Measurements from ENCODE around the gene KLK3.

Gene KLK3

GRCh38 chr19:50831026-50831396 is 23.7 kb upstream of the KLK3 start:
- no peak for DNase-seq (ENCODE audit: low spot score)

GRCh38 chr19:50832666-50833065 is 22.0 kb upstream of the KLK3 start:
- no peak for DNase-seq (ENCODE audit: low spot score)

- no peak for DNase-seq (ENCODE audit: low spot score)
Measured at GRCh38 chr19:50833117-50833801, 21.5 kb upstream of the KLK3 start, which contains the start of gene KLK15. KLK15 (minus strand) TSS chr19:50833574; CDS start chr19:50831492, 2,082 bp downstream.

- no peak for DNase-seq (ENCODE audit: low spot score)
Measured at GRCh38 chr19:50833802-50834167, 20.9 kb upstream of the KLK3 start.

- DNase-seq (ENCODE audit: low spot score), result no peak
Measured at GRCh38 chr19:50835103-50835784, 19.5 kb upstream of the KLK3 start.

GRCh38 chr19:50835785-50836542 is 18.8 kb upstream of the KLK3 start:
- peak; percentile 6 for DNase-seq (ENCODE audit: low spot score)

- DNase-seq (ENCODE audit: low spot score), result no peak
Measured at GRCh38 chr19:50836543-50837195, 18.0 kb upstream of the KLK3 start.

- no peak for DNase-seq (ENCODE audit: low spot score)
Measured at GRCh38 chr19:50837300-50837699, 17.4 kb upstream of the KLK3 start.

- no peak for DNase-seq (ENCODE audit: low spot score)
Measured at GRCh38 chr19:50838239-50838638, 16.5 kb upstream of the KLK3 start.

GRCh38 chr19:50839712-50840655 is 14.7 kb upstream of the KLK3 start:
- DNase-seq (ENCODE audit: low spot score), result no peak

GRCh38 chr19:50842130-50842529 is 12.6 kb upstream of the KLK3 start:
- DNase-seq (ENCODE audit: low spot score), result no peak

- DNase-seq (ENCODE audit: low spot score), result no peak
Measured at GRCh38 chr19:50843205-50843604, 11.5 kb upstream of the KLK3 start.

- no peak for DNase-seq (ENCODE audit: low spot score)
Measured at GRCh38 chr19:50843701-50844221, 11.0 kb upstream of the KLK3 start.

GRCh38 chr19:50844296-50844935 is 10.3 kb upstream of the KLK3 start:
- no peak for DNase-seq (ENCODE audit: low spot score)

- no peak for DNase-seq (ENCODE audit: low spot score)
Measured at GRCh38 chr19:50850738-50851137, 4.0 kb upstream of the KLK3 start.

GRCh38 chr19:50851620-50852019 is 3.1 kb upstream of the KLK3 start:
- no peak for DNase-seq (ENCODE audit: low spot score)

GRCh38 chr19:50857366-50857765 is 2.7 kb downstream of the KLK3 start:
- no peak for DNase-seq (ENCODE audit: low spot score)

GRCh38 chr19:50858886-50859285 is 4.2 kb downstream of the KLK3 start:
- DNase-seq (ENCODE audit: low spot score), result no peak

GRCh38 chr19:50859849-50860248 is 5.1 kb downstream of the KLK3 start:
- DNase-seq (ENCODE audit: low spot score), result no peak

- no peak for DNase-seq (ENCODE audit: low spot score)
Measured at GRCh38 chr19:50861010-50861409, 6.3 kb downstream of the KLK3 start.

Data from pons (tissue), 1 donor.